Right atrium auricular region (tissue), 2 donors: ENCODE data around the gene RASGRP1. TPM values are rescaled to one million over a fixed set of nuclear protein-coding genes. Genes with fewer than 3 reads are reported as not detected.
A peak's percentile ranks its signal among the peaks of the same experiment; 100 is the strongest.

Experiments
- DNase-seq: peaks from one replicate; pipeline ENCODE4 v3.0.0-alpha.2; 2019; ENCODE audit warnings: low spot score
- H3K27ac ChIP-seq, 2 donors: fragments of 200-600 bp; sonication (generic); 1 replicate in 1 of 2; 2 replicates in 1 of 2; pipeline ENCODE4 v1.5.1; 2016 to 2019
- H3K27me3 ChIP-seq, 2 donors: fragments of 200-600 bp; sonication (generic); one replicate each; pipeline versions ENCODE4 v1.5.1 to v1.6.0; 2017 to 2019
- H3K36me3 ChIP-seq: fragments of 200-600 bp; sonication (generic); one replicate; pipeline ENCODE4 v1.5.1; 2016
- H3K4me1 ChIP-seq, 2 donors: fragments of 200-600 bp; sonication (generic); one replicate each; pipeline versions ENCODE4 v1.5.1 to v1.6.0; 2017 to 2019
- H3K4me3 ChIP-seq, 2 donors: fragments of 200-600 bp; sonication (generic); 1 replicate in 1 of 2; 2 replicates in 1 of 2; pipeline ENCODE4 v1.5.1; 2017 to 2019; ENCODE audit warnings: mild to moderate bottlenecking in 1 of 2, moderate library complexity in 1 of 2
- H3K9me3 ChIP-seq, 2 donors: fragments of 200-600 bp; sonication (generic); one replicate each; pipeline ENCODE4 v1.5.1; 2019
- total RNA-seq, 2 donors: library from RNA; depleted of rRNA; stranded (reverse); fragments of >200 nt; gene quantifications; one replicate each; pipeline ENCODE4 v1.1.0, GENCODE V29; 2016
- TF ChIP-seq, protein P1 (sequence below), 2 donors: fragments of 200-600 bp; sonication (generic); IDR thresholded peaks; one replicate each; pipeline ENCODE4 v1.5.1; 2019; ENCODE audit warnings: antibody characterized with exemption in 2 of 2

Gene RASGRP1
- total RNA-seq, 2 donors from 2014 or later, result 2.1 to 4.4 TPM

DNA sequence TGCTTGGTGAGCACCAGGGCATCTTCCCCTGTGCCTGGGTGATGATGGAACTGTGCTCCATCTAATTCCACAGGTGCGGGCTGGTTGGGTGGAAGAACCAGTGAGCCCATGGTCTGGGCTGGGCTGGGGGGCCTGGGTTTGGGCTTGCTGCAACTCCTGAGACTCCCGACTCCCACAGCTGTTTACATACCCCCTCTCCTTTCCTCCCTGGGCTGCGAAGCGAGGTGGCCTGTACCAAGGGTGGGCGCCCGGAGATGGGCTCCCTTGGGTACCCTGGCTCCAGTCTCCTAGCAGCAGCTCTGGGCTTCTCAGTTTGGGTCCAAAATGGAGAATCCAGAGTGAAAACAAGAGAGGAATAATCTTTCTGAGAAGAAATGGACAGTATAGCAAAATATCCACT is 105.1 kb downstream of the RASGRP1 start:
- H3K27me3 ChIP-seq, result no peaks in the 10 kb centered on the region
- H3K4me3 ChIP-seq, result no peak overlapping the region
- H3K9me3 ChIP-seq, result no peaks in the 10 kb centered on the region
- TF ChIP-seq, protein P1, sequence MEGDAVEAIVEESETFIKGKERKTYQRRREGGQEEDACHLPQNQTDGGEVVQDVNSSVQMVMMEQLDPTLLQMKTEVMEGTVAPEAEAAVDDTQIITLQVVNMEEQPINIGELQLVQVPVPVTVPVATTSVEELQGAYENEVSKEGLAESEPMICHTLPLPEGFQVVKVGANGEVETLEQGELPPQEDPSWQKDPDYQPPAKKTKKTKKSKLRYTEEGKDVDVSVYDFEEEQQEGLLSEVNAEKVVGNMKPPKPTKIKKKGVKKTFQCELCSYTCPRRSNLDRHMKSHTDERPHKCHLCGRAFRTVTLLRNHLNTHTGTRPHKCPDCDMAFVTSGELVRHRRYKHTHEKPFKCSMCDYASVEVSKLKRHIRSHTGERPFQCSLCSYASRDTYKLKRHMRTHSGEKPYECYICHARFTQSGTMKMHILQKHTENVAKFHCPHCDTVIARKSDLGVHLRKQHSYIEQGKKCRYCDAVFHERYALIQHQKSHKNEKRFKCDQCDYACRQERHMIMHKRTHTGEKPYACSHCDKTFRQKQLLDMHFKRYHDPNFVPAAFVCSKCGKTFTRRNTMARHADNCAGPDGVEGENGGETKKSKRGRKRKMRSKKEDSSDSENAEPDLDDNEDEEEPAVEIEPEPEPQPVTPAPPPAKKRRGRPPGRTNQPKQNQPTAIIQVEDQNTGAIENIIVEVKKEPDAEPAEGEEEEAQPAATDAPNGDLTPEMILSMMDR (IDR thresholded peaks at IDR 0.05), result no peak
- peaks cover 0 to 10% of the 10 kb centered on the region in 2 donors for H3K4me1 ChIP-seq
- H3K36me3 ChIP-seq, result no peaks in the 10 kb centered on the region
- no peak overlapping the region for H3K27ac ChIP-seq
- no peak for DNase-seq

DNA sequence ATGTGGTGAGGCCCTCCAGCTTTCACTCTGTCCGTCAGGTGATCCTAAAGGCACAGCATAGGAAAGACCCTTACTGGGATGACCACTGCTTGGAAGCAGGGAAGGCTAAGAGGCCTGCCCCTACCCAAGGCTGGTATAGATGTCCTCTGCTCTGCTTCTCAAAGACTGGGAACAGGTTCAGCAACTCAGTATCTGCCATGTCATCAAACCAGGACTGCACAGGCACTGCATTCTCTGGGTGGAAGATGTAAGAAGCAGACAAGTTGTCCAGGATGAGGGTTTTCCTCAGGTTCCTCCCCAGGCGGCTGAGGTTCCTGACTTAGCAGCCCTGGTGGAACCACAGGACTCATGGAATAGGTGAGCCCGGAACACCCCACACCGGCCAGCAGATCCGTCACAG is 106.0 kb downstream of the RASGRP1 start:
- H3K27ac ChIP-seq, result no peak overlapping the region
- H3K9me3 ChIP-seq, result no peaks in the 10 kb centered on the region
- H3K27me3 ChIP-seq, result no peaks in the 10 kb centered on the region
- no peak overlapping the region for H3K4me3 ChIP-seq
- TF ChIP-seq, protein P1 (IDR thresholded peaks at IDR 0.05), result no peak
- H3K4me1 ChIP-seq, result peaks cover 0 to 10% of the 10 kb centered on the region in 2 donors
- H3K36me3 ChIP-seq, result no peaks in the 10 kb centered on the region
- DNase-seq, result no peak

DNA sequence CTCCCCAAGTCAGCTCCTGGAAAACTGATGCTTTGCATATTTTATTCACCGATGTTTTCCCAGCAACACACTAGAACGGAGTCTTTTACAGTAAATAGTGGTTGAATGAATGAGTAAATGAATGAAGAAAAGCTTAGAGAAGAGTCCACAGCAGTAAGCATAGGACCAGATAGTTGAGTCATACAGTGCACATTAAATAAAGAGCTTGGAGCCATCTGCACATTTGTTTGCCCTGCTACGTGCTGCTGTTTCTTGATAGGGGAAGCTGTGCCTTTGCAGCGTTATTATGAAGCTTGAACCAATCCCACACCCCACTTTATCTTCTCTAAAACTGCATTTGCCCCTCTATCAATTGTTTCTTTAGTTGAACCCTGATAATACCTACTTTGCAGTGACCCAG is 109.5 kb downstream of the RASGRP1 start:
- TF ChIP-seq, protein P1 (IDR thresholded peaks at IDR 0.05), result no peak
- H3K27me3 ChIP-seq, result no peaks in the 10 kb centered on the region
- no peaks in the 10 kb centered on the region for H3K9me3 ChIP-seq
- peak overlapping the region; percentile 85 to 87 for H3K4me3 ChIP-seq
- DNase-seq, result no peak
- H3K4me1 ChIP-seq, result peaks cover 0 to 10% of the 10 kb centered on the region in 2 donors
- H3K36me3 ChIP-seq, result no peaks in the 10 kb centered on the region
- peak overlapping the region in 1 of 2 donors; percentile 92 for H3K27ac ChIP-seq

DNA sequence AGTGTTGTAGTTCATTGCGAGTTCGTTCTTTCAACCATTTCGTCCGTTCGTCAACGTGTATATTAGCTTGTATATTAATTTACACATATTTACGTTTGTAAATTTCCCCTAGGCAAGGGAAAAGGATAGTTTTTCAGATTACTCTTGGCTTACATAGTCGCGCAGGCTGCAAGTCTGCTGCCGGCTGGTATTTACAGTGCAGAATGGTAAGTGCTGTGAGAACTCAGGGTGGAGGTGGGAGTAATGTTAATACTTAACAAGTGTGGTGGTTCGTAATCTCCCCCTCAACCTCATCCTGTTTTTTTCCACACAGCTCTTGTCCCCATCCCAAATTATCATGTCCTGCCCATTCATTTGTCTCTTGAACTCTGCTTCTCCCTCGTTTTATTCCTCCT is 109.9 kb downstream of the RASGRP1 start:
- TF ChIP-seq, protein P1 (IDR thresholded peaks at IDR 0.05), result no peak
- no peaks in the 10 kb centered on the region for H3K9me3 ChIP-seq
- DNase-seq, result no peak
- H3K27ac ChIP-seq, result peak overlapping the region; percentile 92 to 93
- no peaks in the 10 kb centered on the region for H3K36me3 ChIP-seq
- H3K4me3 ChIP-seq, result peak overlapping the region; percentile 85 to 87
- no peaks in the 10 kb centered on the region for H3K27me3 ChIP-seq
- H3K4me1 ChIP-seq, result peaks cover 0 to 10% of the 10 kb centered on the region in 2 donors

DNA sequence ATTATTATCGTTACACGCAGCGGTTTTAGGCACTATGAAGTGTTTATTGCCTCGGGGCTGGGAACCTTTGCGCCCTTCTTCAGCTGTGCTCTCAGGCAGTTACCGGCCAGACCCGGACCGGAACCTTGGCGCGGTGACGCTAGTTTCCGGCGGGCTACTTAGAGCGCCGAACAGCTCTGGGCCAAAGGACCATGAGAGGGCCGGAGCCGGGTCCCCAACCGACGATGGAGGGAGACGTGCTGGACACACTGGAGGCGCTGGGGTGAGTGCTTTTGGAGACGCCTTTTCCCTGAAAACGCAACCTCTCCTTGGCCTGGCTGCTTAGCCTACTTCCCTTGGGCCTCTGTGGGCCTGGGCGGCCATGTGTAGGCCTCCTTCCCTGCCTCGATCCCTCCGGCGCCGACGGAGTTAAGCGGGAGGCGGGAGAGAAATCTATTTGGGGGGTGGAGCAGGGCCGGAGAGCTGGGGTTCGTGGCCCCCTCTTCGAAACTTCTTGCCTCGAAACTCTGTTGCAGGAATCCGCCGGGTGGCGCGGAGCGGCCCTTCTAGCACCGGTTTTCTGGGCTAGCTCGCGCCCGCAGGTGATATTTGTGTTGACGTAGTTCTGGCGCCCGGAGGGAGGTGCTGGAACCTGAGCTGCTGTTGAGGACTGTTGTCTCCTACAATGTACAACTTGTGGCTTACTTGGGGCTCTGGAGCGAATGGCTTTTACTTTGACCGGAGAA is 110.5 kb downstream of the RASGRP1 start, which contains the start of gene FAM98B:
Gene FAM98B (plus strand): TSS at position 157 of the 725 bp plus-strand sequence. CDS start 35 bp downstream, at position 192.
- H3K36me3 ChIP-seq, result no peaks in the 10 kb centered on the region
- TF ChIP-seq, protein P1 (IDR thresholded peaks at IDR 0.05), result no peak
- H3K4me3 ChIP-seq, result peak within 1 kb of the TSS; percentile 85 to 87
- H3K9me3 ChIP-seq, result no peaks in the 10 kb centered on the region
- H3K4me1 ChIP-seq, result peaks cover 0 to 10% of the 10 kb centered on the region in 2 donors
- peak within 1 kb of the TSS; percentile 92 to 93 for H3K27ac ChIP-seq
- peak; percentile 91 for DNase-seq
- no peaks in the 10 kb centered on the region for H3K27me3 ChIP-seq
